Measurements from ENCODE around the gene RAG2.

Gene RAG2

DNA sequence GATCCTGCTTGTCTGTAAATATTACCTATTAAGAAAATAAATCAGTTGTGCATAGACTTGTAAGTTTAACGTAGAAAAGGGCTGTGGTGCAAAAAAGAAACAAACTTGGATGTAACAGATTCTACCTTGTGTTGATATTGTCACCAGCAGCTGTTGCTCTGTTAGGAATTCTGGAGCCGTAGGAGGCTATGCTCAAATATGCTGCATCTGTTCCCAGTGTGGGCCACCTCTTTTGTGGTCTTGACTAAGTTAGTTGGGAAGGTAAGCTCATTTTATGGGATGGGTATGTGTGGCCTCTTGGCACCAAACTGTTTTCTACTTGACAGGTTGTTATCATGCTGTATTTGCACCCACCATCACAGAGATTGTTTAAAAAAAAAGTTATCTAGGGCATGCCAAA lies 29.4 kb upstream of the RAG2 start:
- no peak overlapping the region for H3K4me3 ChIP-seq
- TF ChIP-seq, protein P1, sequence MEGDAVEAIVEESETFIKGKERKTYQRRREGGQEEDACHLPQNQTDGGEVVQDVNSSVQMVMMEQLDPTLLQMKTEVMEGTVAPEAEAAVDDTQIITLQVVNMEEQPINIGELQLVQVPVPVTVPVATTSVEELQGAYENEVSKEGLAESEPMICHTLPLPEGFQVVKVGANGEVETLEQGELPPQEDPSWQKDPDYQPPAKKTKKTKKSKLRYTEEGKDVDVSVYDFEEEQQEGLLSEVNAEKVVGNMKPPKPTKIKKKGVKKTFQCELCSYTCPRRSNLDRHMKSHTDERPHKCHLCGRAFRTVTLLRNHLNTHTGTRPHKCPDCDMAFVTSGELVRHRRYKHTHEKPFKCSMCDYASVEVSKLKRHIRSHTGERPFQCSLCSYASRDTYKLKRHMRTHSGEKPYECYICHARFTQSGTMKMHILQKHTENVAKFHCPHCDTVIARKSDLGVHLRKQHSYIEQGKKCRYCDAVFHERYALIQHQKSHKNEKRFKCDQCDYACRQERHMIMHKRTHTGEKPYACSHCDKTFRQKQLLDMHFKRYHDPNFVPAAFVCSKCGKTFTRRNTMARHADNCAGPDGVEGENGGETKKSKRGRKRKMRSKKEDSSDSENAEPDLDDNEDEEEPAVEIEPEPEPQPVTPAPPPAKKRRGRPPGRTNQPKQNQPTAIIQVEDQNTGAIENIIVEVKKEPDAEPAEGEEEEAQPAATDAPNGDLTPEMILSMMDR (IDR thresholded peaks at IDR 0.05): no peak
- H3K27ac ChIP-seq: no peak overlapping the region
- no peak for DNase-seq (ENCODE audit: low spot score)

GRCh38 chr11:36627006-36627405 lies 29.0 kb upstream of the RAG2 start:
- no peak overlapping the region for H3K27ac ChIP-seq
- TF ChIP-seq, protein P1 (IDR thresholded peaks at IDR 0.05): no peak
- DNase-seq (ENCODE audit: low spot score): no peak
- H3K4me3 ChIP-seq: no peak overlapping the region

DNA sequence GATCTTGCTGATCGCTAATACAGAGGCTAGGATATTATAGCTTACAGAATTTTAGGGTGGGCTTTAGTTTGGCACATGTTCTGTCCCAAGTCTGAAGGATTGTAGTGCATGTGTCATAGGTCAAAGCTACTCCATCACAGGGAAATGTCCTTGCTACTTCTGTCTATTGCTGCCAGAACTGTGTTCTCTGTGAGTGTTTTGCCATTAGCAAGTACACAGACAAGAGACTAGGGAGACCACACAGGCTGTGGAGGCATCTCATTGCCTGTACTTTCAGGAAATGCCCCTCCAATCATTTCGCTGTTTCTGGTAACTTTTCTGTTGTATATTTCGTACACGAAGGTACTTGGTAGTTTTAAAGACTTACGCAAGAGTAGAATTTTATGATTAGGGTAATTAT lies 25.5 kb upstream of the RAG2 start:
- DNase-seq (ENCODE audit: low spot score): no peak
- TF ChIP-seq, protein P1 (IDR thresholded peaks at IDR 0.05): no peak
- no peak overlapping the region for H3K27ac ChIP-seq
- H3K4me3 ChIP-seq: no peak overlapping the region

DNA sequence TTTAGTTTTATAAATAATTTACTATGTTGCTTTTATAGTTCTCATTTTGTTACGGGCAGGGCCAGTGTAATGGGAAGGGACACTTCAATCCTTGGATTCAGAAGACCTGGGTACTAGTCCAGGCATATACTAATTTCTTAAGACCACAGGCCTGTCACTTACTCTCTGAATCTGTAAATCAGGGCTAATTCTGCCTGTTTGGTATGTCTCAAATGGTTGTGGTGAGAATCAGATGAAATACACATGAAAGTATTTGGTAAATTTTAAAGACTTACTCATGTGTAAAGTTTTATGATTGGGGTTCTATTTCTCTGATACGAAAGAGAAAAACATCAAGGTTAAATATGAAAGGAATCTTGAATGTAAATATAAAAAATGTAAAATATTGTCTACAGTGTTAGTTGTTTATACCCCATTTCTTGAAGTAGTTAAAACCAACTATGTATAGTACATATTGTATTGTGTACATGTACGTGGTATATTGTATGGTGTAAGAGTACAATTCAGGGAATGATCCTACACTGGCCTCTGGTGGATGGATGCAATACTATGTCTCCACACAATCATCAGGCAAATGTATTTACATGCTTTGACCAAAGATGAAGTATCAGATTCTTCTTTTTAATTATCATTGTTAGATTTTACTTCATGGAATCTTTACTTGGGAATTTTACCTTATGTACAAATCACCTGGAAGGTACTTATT lies 24.5 kb upstream of the RAG2 start:
- no peak overlapping the region for H3K27ac ChIP-seq
- no peak overlapping the region for H3K4me3 ChIP-seq
- TF ChIP-seq, protein P1 (IDR thresholded peaks at IDR 0.05): peak; percentile 19
- no peak for DNase-seq (ENCODE audit: low spot score)

GRCh38 chr11:36620246-36620645 lies 22.2 kb upstream of the RAG2 start:
- DNase-seq (ENCODE audit: low spot score): no peak
- TF ChIP-seq, protein P1 (IDR thresholded peaks at IDR 0.05): no peak
- H3K27ac ChIP-seq: no peak overlapping the region
- no peak overlapping the region for H3K4me3 ChIP-seq

- H3K27ac ChIP-seq: no peak overlapping the region
- TF ChIP-seq, protein P1 (IDR thresholded peaks at IDR 0.05): no peak
- H3K4me3 ChIP-seq: peak overlapping the region; percentile 50
- DNase-seq (ENCODE audit: low spot score): no peak
Observed at GRCh38 chr11:36619502-36619901, 21.5 kb upstream of the RAG2 start.

DNA sequence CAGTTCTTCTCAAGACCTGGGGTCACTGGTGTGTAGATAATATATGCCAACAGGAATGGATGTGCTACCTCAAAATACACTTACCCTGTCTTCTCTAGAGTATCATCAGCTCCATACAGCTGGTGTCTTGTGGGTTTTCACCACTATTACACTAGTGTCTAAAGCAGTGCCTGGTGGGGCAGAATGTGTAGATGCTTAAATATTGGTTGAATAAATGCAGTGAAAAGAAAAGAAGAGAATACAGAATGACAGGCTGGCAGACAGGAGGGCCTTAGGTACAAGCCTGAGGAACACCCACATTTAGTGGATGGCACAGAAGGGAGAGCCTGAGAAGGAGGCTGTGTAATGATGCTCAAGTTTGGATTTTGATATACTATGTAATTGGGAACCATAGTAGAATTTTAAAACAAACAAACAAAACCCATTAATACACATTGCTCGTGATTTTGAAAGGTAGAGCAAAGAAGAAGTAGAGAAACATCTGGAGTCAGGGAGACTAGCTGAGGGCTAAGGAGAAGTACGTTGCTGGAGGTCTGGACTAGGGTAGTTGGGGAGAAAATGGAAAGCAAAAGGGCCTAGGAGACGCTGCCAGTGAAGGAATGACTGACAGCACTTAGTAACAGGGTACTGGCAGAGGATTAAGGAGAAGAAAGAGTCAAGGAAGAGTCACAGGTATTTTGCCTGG lies 20.5 kb upstream of the RAG2 start:
- DNase-seq (ENCODE audit: low spot score): no peak
- TF ChIP-seq, protein P1 (IDR thresholded peaks at IDR 0.05): no peak
- Histone ChIP-seq H3K27ac (no peak overlapping the region), H3K4me3 (peak overlapping the region; percentile 50)
